Measurements from ENCODE around the gene SLC12A8.

DNA sequence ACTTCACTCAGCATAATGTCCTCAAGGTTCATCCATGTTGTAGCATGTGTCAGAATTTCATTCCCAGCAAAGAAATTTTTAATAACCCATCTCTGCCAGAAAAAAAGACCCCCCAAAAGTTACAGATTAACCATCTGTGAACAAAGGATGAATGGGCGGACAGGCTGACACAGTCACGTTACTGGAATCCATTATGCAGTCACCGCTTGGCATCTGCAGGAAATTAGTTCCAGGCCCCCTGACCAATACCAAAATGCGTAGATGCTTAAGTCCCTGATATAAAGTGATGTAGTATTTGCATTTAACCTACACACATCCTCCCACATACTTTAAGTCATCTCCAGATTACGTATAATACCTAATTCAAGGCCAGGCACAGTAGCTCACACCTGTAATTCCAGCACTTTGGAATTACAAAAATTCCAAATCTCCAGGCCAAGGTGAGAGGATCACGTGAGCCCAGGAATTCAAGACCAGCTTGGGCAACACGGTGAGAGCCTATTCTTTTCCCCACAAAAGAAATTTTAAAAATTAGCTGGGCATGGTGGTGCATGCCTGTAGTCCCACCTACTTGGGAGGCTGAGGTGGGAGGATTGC lies 1.5 kb upstream of the SLC12A8 start:
- no peak for TF ChIP-seq ESRRA (CRISPR knock-in tag; IDR thresholded peaks at IDR 0.05; ENCODE audit: low read depth)
- no peak for TF ChIP-seq FOXA1 (IDR thresholded peaks at IDR 0.05)
- no peak for TF ChIP-seq FOXA1 (CRISPR knock-in tag; IDR thresholded peaks at IDR 0.05)
- no peak for TF ChIP-seq POLR2AphosphoS5 (IDR thresholded peaks at IDR 0.05; ENCODE audit: low read depth, low read length)
- TF ChIP-seq, protein P1, sequence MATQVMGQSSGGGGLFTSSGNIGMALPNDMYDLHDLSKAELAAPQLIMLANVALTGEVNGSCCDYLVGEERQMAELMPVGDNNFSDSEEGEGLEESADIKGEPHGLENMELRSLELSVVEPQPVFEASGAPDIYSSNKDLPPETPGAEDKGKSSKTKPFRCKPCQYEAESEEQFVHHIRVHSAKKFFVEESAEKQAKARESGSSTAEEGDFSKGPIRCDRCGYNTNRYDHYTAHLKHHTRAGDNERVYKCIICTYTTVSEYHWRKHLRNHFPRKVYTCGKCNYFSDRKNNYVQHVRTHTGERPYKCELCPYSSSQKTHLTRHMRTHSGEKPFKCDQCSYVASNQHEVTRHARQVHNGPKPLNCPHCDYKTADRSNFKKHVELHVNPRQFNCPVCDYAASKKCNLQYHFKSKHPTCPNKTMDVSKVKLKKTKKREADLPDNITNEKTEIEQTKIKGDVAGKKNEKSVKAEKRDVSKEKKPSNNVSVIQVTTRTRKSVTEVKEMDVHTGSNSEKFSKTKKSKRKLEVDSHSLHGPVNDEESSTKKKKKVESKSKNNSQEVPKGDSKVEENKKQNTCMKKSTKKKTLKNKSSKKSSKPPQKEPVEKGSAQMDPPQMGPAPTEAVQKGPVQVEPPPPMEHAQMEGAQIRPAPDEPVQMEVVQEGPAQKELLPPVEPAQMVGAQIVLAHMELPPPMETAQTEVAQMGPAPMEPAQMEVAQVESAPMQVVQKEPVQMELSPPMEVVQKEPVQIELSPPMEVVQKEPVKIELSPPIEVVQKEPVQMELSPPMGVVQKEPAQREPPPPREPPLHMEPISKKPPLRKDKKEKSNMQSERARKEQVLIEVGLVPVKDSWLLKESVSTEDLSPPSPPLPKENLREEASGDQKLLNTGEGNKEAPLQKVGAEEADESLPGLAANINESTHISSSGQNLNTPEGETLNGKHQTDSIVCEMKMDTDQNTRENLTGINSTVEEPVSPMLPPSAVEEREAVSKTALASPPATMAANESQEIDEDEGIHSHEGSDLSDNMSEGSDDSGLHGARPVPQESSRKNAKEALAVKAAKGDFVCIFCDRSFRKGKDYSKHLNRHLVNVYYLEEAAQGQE (IDR thresholded peaks at IDR 0.05; ENCODE audit: borderline replicate concordance in 1 of 2, low read depth in 1 of 2, low read length in 2 of 2) = no peak
- no peak for TF ChIP-seq ZNF564 (CRISPR knock-in tag; IDR thresholded peaks at IDR 0.05)
- TF ChIP-seq ZNF468 (CRISPR knock-in tag; IDR thresholded peaks at IDR 0.05) = no peak
- TF ChIP-seq BORCS8-MEF2B (CRISPR knock-in tag; IDR thresholded peaks at IDR 0.05) = no peak
- TF ChIP-seq, protein P2, sequence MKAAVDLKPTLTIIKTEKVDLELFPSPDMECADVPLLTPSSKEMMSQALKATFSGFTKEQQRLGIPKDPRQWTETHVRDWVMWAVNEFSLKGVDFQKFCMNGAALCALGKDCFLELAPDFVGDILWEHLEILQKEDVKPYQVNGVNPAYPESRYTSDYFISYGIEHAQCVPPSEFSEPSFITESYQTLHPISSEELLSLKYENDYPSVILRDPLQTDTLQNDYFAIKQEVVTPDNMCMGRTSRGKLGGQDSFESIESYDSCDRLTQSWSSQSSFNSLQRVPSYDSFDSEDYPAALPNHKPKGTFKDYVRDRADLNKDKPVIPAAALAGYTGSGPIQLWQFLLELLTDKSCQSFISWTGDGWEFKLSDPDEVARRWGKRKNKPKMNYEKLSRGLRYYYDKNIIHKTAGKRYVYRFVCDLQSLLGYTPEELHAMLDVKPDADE (CRISPR knock-in tag; IDR thresholded peaks at IDR 0.05) = no peak

Measured in HepG2 (cell line).